ENCODE results near the gene SLC39A5. TPM values are rescaled to one million over a fixed set of nuclear protein-coding genes. Genes with fewer than 3 reads are reported as not detected.
A peak's percentile ranks its signal among the peaks of the same experiment; 100 is the strongest.

Gene SLC39A5, protein sequence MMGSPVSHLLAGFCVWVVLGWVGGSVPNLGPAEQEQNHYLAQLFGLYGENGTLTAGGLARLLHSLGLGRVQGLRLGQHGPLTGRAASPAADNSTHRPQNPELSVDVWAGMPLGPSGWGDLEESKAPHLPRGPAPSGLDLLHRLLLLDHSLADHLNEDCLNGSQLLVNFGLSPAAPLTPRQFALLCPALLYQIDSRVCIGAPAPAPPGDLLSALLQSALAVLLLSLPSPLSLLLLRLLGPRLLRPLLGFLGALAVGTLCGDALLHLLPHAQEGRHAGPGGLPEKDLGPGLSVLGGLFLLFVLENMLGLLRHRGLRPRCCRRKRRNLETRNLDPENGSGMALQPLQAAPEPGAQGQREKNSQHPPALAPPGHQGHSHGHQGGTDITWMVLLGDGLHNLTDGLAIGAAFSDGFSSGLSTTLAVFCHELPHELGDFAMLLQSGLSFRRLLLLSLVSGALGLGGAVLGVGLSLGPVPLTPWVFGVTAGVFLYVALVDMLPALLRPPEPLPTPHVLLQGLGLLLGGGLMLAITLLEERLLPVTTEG
- not detected for total RNA-seq

DNA sequence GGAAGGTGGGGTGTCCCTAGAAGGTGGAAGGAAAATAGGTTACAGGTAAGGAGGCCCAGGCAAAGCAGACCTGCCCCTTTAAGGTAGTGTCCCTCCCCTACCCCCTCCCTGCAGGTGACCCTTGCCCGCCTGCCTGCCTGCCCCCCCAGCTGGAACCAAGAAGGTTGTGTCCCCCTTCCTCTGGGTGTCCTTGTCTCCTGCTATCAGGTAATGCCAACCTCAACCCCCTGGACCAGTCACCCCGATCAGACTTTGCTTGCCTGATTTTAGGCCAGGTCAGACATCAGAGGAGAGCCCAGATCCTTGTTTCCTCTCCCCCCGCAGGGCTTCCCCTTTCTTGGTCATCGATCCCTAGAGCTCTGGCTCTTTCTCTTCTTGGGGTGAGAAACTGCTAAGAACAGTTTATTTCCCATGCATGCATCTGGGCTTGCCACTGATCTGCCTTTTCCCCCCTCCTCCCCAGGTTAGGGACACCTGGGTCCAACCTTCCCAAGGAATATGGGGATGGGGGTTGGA, at the start of gene SLC39A5:
SLC39A5 (plus strand) TSS at position 136 of the 516 bp plus-strand sequence. CDS start 1,224 bp downstream, outside the sequence.
- Histone ChIP-seq H3K36me3 (peaks cover 0 to 19% of the 10 kb centered on the region in 2 donors), H3K27ac (no peak within 1 kb of the TSS), H3K9me3 (no peaks in the 10 kb centered on the region), H3K4me3 (no peak within 1 kb of the TSS), H3K4me1 (peaks cover 0 to under 1% of the 10 kb centered on the region in 2 donors), H3K27me3 (no peaks in the 10 kb centered on the region)
- intact Hi-C loops (cut with DNase I), result no loop called here
- TF ChIP-seq, protein P1, sequence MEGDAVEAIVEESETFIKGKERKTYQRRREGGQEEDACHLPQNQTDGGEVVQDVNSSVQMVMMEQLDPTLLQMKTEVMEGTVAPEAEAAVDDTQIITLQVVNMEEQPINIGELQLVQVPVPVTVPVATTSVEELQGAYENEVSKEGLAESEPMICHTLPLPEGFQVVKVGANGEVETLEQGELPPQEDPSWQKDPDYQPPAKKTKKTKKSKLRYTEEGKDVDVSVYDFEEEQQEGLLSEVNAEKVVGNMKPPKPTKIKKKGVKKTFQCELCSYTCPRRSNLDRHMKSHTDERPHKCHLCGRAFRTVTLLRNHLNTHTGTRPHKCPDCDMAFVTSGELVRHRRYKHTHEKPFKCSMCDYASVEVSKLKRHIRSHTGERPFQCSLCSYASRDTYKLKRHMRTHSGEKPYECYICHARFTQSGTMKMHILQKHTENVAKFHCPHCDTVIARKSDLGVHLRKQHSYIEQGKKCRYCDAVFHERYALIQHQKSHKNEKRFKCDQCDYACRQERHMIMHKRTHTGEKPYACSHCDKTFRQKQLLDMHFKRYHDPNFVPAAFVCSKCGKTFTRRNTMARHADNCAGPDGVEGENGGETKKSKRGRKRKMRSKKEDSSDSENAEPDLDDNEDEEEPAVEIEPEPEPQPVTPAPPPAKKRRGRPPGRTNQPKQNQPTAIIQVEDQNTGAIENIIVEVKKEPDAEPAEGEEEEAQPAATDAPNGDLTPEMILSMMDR (IDR thresholded peaks at IDR 0.05), result no peak
- DNase-seq (ENCODE audit: low spot score in 2 of 2), result no peak

DNA sequence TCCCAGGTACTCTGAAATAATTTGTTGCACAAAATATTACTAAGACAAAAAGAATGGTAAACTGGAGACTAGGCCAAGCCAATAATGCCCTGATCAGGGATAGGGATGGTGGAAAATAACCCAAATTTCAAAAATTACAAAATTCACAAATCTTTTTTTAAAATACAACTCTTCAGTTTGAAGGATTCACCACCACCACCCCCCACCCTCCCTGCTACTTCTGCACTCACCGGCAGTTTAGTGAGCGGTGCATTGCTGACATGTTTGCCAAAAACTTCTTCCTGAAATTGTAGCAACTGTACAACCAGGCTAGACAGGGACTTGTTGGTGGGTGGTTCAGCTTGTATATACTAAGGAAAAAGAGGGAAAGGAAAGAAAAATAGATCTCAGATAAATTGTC, 42.9 kb upstream of the SLC39A5 start:
- DNase-seq (ENCODE audit: low spot score in 2 of 2), result no peak
- H3K27me3 ChIP-seq, result no peaks in the 10 kb centered on the region
- TF ChIP-seq, protein P1 (IDR thresholded peaks at IDR 0.05), result no peak
- H3K4me1 ChIP-seq, result peaks cover 3 to 6% of the 10 kb centered on the region in 2 donors
- peak overlapping the region in 1 of 2 donors; percentile 15 for H3K27ac ChIP-seq
- intact Hi-C loops (cut with DNase I), result no loop called here
- no peaks in the 10 kb centered on the region for H3K9me3 ChIP-seq
- peak overlapping the region in 1 of 2 donors; percentile 91 for H3K4me3 ChIP-seq
- H3K36me3 ChIP-seq, result peaks cover 39 to 47% of the 10 kb centered on the region in 2 donors

DNA sequence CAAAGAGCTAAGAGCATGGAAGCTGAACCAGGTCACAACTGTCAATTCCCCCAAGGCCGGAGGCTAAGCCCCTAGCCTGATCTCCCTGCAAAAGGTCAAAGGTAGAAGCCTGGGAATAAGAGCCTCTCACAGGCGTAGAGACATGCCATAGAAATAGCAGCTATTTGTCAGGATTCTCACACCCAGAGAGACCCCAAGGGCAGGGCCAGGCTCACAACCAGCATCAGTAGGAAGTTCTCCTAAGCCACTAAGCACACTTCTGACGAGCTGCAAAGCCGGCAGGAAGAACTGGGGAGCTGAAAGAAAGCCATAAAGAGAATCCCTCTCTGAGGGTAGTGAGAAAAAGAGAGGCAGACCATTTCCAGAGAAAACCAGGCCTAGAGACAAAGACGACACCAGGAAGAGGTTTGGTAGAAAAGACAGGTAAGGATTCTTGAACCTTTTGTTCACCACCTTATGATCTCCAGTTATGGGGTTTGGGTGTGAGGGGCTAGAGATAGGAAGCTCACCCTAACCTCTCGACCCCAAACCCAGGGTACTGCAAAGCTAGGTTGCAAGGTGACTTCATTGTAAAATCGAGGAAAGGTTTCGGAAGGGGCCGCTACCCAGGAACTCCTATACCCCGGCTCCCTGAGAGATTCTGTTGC, 41.6 kb upstream of the SLC39A5 start:
- intact Hi-C loops (cut with DNase I), result loop anchor here (2.0 kb wide), 2 partner anchors 29 to 71 kb away; partner anchors contain the start of genes ANKRD52 and MYL6
- Histone ChIP-seq H3K9me3 (no peaks in the 10 kb centered on the region), H3K27ac (peak overlapping the region; percentile 85 to 97), H3K4me3 (peak overlapping the region; percentile 68 to 91), H3K4me1 (peaks cover 3 to 6% of the 10 kb centered on the region in 2 donors), H3K27me3 (no peaks in the 10 kb centered on the region), H3K36me3 (peaks cover 26 to 34% of the 10 kb centered on the region in 2 donors)
- no peak for DNase-seq (ENCODE audit: low spot score in 2 of 2)
- TF ChIP-seq, protein P1 (IDR thresholded peaks at IDR 0.05), result no peak

DNA sequence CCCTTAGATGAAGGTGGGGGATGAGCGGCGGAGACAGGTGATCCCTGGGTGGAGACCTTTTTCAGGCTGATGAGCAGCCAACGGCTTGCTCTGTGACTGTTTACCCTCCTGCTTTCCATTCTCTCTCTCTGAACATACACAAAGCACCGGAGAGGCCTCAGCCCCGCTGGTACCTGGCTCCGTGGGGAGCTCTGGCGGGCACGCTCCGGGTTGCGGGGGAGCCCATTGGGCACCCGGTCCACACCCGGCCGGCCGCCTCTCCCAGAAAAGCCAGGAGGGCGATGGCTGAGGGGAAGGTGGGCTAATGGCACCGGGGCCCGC, 41.1 kb upstream of the SLC39A5 start:
- peak in 1 of 2 donors; percentile 69 for DNase-seq (ENCODE audit: low spot score in 2 of 2)
- no peaks in the 10 kb centered on the region for H3K9me3 ChIP-seq

More for the DNA sequence above, 41.1 kb upstream of the SLC39A5 start:
- Histone ChIP-seq H3K27ac (peak overlapping the region; percentile 85 to 97), H3K27me3 (no peaks in the 10 kb centered on the region), H3K36me3 (peaks cover 22 to 29% of the 10 kb centered on the region in 2 donors), H3K4me3 (peak overlapping the region; percentile 68 to 91), H3K4me1 (peaks cover 3 to 6% of the 10 kb centered on the region in 2 donors)
- TF ChIP-seq, protein P1 (IDR thresholded peaks at IDR 0.05), result no peak
- intact Hi-C loops (cut with DNase I), result loop anchor here (1.0 to 2.0 kb wide), 5 partner anchors 30 to 70 kb away; partner anchors contain the start of genes ANKRD52, MYL6 and NABP2

Measured in ascending aorta (tissue), 2 donors.